Neural cell (in vitro differentiated cells): Measurements from ENCODE around the gene DUSP7. TPM values are rescaled to one million over a fixed set of nuclear protein-coding genes. Genes with fewer than 3 reads are reported as not detected.

Experiments used
- H2AFZ ChIP-seq: fragments of 200-600, 300-800 bp; sonication (generic), shearing (Covaris generic); 2 replicates; pipeline ENCODE4 v1.6.0; 2014; ENCODE audit warnings: low read depth, mild to moderate bottlenecking, antibody characterized with exemption, low read length, moderate library complexity
- H3F3A ChIP-seq: fragments of 200-600 bp; shearing (Covaris generic); 2 replicates; pipeline ENCODE4 v1.6.1; 2016; ENCODE audit warnings: mild to moderate bottlenecking, moderate library complexity, mixed read lengths, antibody characterized with exemption, low read length; ENCODE audit not compliant: insufficient read depth, poor library complexity, severe bottlenecking
- H3K27ac ChIP-seq: fragments of 200-600, 300-800 bp; sonication (generic), shearing (Covaris generic); 2 replicates; pipeline ENCODE4 v1.5.1; 2014; ENCODE audit warnings: mild to moderate bottlenecking, low read length, moderate library complexity
- H3K27me3 ChIP-seq: fragments of 300-800, 200-600 bp; sonication (generic), shearing (Covaris generic); 2 replicates; pipeline ENCODE4 v1.6.0; 2014; ENCODE audit warnings: mild to moderate bottlenecking, low read depth, low read length, moderate library complexity; ENCODE audit not compliant: insufficient read depth
- H3K36me3 ChIP-seq: fragments of 300-800, 200-600 bp; sonication (generic), shearing (Covaris generic); 2 replicates; pipeline ENCODE4 v1.5.1; 2014; ENCODE audit warnings: mild to moderate bottlenecking, antibody characterized with exemption, low read length, moderate library complexity; ENCODE audit not compliant: insufficient read depth
- H3K4me2 ChIP-seq: fragments of 300-800, 200-600 bp; sonication (generic), shearing (Covaris generic); 2 replicates; pipeline ENCODE4 v1.6.0; 2014; ENCODE audit warnings: mild to moderate bottlenecking, low read length
- H3K4me3 ChIP-seq: fragments of 300-800, 200-600 bp; sonication (generic), shearing (Covaris generic); 2 replicates; pipeline ENCODE4 v1.5.1; 2014; ENCODE audit warnings: mild to moderate bottlenecking, low read length, moderate library complexity
- H3K79me2 ChIP-seq: fragments of 200-600 bp; shearing (Covaris generic); replicated peaks from 2 replicates; pipeline ENCODE4 v1.6.0; 2014; ENCODE audit warnings: mild to moderate bottlenecking, low read length, moderate library complexity; ENCODE audit not compliant: insufficient read depth
- H3K9ac ChIP-seq: fragments of 300-800, 200-600 bp; sonication (generic), shearing (Covaris generic); 2 replicates; pipeline ENCODE4 v1.6.1; 2016; ENCODE audit warnings: mild to moderate bottlenecking, low read length, mixed read lengths
- H3K9me2 ChIP-seq: fragments of 200-600 bp; shearing (Covaris generic); 2 replicates; pipeline ENCODE4 v1.6.1; 2016; ENCODE audit warnings: mild to moderate bottlenecking, low read length, mixed read lengths; ENCODE audit not compliant: insufficient read depth
- H3K9me3 ChIP-seq: fragments of 200-600, 300-800 bp; sonication (generic), shearing (Covaris generic); 2 replicates; pipeline ENCODE4 v1.6.1; 2016; ENCODE audit warnings: mild to moderate bottlenecking, mixed run types, low read length, moderate library complexity, mixed read lengths
- H4K20me1 ChIP-seq: fragments of 200-600 bp; shearing (Covaris generic); 2 replicates; pipeline ENCODE4 v1.6.1; 2016; ENCODE audit warnings: mild to moderate bottlenecking, mixed run types; ENCODE audit not compliant: insufficient read depth
- EP300 ChIP-seq: fragments of 450-650 bp; conservative IDR thresholded peaks from 2 replicates; pipeline ENCODE4 v1.6.1; 2014; ENCODE audit warnings: antibody characterized with exemption, mild to moderate bottlenecking, moderate library complexity; ENCODE audit not compliant: poor library complexity, severe bottlenecking
- EZH2 ChIP-seq: fragments of 200-600, 300-800 bp; shearing (Covaris generic), sonication (generic); IDR thresholded peaks from 2 replicates; pipeline ENCODE4 v1.6.1; 2014; ENCODE audit warnings: antibody characterized with exemption, low read length, borderline replicate concordance, mild to moderate bottlenecking; ENCODE audit not compliant: insufficient read depth, poor library complexity, severe bottlenecking
- MXI1 ChIP-seq: fragments of 450-650 bp; conservative IDR thresholded peaks from 2 replicates; pipeline ENCODE4 v1.6.1; 2014; ENCODE audit warnings: antibody characterized with exemption, mild to moderate bottlenecking; ENCODE audit not compliant: poor library complexity, severe bottlenecking
- POLR2AphosphoS5 ChIP-seq: IDR thresholded peaks from 2 replicates; pipeline ENCODE4 v1.6.1; 2012
- RAD21 ChIP-seq: fragments of 450-650 bp; conservative IDR thresholded peaks from 2 replicates; pipeline ENCODE4 v1.6.1; 2014; ENCODE audit warnings: antibody characterized with exemption, mild to moderate bottlenecking, moderate library complexity
- REST ChIP-seq: IDR thresholded peaks from 2 replicates; pipeline ENCODE4 v1.6.1; 2012; ENCODE audit warnings: borderline replicate concordance
- SMC3 ChIP-seq: fragments of 450-650 bp; conservative IDR thresholded peaks from 2 replicates; pipeline ENCODE4 v1.6.1; 2014; ENCODE audit warnings: antibody characterized with exemption, mild to moderate bottlenecking, moderate library complexity; ENCODE audit not compliant: poor library complexity
- TAF1 ChIP-seq: IDR thresholded peaks from 2 replicates; pipeline ENCODE4 v1.6.1; 2012; ENCODE audit warnings: low read depth
- polyA plus RNA-seq: library from polyadenylated mRNA; depleted of rRNA; stranded (reverse); fragments of >200 nt; gene quantifications from 2 replicates; pipeline ENCODE4 v1.2.3, GENCODE V29; 2014
- TF ChIP-seq, protein P1 (sequence below): fragments of 450-650 bp; IDR thresholded peaks from 2 replicates; pipeline ENCODE4 v1.5.1; 2014; ENCODE audit warnings: antibody characterized with exemption, mild to moderate bottlenecking, moderate library complexity; ENCODE audit not compliant: poor library complexity, severe bottlenecking

The DUSP7 gene
- polyA plus RNA-seq, 1 donor from 2014 or later = 8.5 TPM

- no peak overlapping the region for H3K9ac ChIP-seq
Observed at GRCh38 chr3:52078781-52079560, 22.6 kb upstream of the DUSP7 start.

DNA sequence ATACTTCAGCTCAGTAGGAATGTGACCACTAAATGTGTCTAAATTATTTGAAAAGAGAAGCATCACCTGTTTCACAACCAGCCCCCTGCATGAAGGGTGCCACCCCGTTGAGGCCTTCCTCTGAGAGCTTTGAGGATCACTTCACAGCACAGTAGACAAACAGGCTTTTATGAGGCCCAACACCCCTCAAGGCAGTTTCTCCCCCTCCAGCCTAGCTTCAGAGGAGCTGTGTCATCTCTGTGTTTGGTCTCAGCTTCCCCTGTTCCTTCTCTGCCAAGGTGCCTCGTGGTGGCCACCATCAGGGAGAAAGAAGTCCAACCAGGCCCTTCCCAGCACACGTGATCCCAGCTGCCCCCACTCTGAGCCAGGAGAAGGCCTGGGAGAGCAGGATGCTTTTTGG, 21.6 kb upstream of the DUSP7 start:
- Histone ChIP-seq H3K4me2 (no peak overlapping the region), H4K20me1 (no peaks in the 10 kb centered on the region), H3K9ac (no peak overlapping the region), H3K4me3 (no peak overlapping the region), H3F3A (no peaks in the 10 kb centered on the region), H3K79me2 (no peaks in the 10 kb centered on the region), H3K27me3 (no peaks in the 10 kb centered on the region), H2AFZ (no peak overlapping the region), H3K9me2 (no peaks in the 10 kb centered on the region), H3K9me3 (no peaks in the 10 kb centered on the region), H3K27ac (no peak overlapping the region), H3K36me3 (no peaks in the 10 kb centered on the region)
- TF ChIP-seq EZH2 = no peak
- TF ChIP-seq, protein P1, sequence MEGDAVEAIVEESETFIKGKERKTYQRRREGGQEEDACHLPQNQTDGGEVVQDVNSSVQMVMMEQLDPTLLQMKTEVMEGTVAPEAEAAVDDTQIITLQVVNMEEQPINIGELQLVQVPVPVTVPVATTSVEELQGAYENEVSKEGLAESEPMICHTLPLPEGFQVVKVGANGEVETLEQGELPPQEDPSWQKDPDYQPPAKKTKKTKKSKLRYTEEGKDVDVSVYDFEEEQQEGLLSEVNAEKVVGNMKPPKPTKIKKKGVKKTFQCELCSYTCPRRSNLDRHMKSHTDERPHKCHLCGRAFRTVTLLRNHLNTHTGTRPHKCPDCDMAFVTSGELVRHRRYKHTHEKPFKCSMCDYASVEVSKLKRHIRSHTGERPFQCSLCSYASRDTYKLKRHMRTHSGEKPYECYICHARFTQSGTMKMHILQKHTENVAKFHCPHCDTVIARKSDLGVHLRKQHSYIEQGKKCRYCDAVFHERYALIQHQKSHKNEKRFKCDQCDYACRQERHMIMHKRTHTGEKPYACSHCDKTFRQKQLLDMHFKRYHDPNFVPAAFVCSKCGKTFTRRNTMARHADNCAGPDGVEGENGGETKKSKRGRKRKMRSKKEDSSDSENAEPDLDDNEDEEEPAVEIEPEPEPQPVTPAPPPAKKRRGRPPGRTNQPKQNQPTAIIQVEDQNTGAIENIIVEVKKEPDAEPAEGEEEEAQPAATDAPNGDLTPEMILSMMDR = no peak
- no peak for TF ChIP-seq MXI1
- TF ChIP-seq REST = no peak
- no peak for TF ChIP-seq SMC3
- TF ChIP-seq TAF1 = no peak

More at GRCh38 chr3:52078781-52079560, 22.6 kb upstream of the DUSP7 start:
- Histone ChIP-seq H3K79me2 (no peaks in the 10 kb centered on the region), H3K27me3 (no peaks in the 10 kb centered on the region), H3K4me3 (no peak overlapping the region), H3K4me2 (no peak overlapping the region), H3K9me3 (no peaks in the 10 kb centered on the region), H2AFZ (no peak overlapping the region), H3F3A (no peaks in the 10 kb centered on the region), H4K20me1 (no peaks in the 10 kb centered on the region), H3K9me2 (no peaks in the 10 kb centered on the region), H3K27ac (no peak overlapping the region), H3K36me3 (no peaks in the 10 kb centered on the region)
- TF ChIP-seq EZH2 (no peak), POLR2AphosphoS5 (no peak), EP300 (no peak), MXI1 (no peak), TAF1 (no peak), SMC3 (no peak), REST (no peak), RAD21 (no peak)
- TF ChIP-seq, protein P1 = no peak
